NOMO-1 treated with DMSO at 0.1 percent for 48 hours (cell line): ENCODE measurements around the gene ASAP2.

Experiments used
- DNase-seq: peaks from one replicate; lab custom pipeline; 2025; ENCODE audit not compliant: unreplicated experiment; lab: John Stamatoyannopoulos, UW

ASAP2 gene

GRCh38 chr2:9341337-9341887 lies 134.8 kb downstream of the ASAP2 start:
- DNase-seq, result no peak

DNA sequence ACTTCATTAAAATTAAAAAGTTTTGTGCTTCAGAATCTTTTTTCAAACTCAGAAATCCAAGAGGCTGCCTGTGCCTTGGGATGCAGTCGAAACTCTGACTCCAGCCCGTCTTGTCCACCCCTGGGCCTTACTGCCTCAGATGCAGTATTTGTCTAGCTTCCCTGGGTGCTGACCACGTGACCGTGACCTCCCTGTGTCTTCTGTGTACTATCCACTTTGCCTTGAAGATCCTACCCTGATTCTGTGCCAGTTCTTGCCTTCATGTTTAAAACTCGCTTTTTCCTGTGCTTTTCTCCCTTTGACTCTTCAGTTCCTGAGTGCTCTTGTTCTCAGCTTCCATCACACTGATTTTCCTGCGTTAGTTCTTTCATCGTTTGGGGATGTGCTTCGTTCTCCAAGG lies 136.0 kb downstream of the ASAP2 start:
- DNase-seq, result no peak

- DNase-seq, result no peak
These were observed 136.9 kb downstream of the ASAP2 start for GRCh38 chr2:9343524-9343923.

DNA sequence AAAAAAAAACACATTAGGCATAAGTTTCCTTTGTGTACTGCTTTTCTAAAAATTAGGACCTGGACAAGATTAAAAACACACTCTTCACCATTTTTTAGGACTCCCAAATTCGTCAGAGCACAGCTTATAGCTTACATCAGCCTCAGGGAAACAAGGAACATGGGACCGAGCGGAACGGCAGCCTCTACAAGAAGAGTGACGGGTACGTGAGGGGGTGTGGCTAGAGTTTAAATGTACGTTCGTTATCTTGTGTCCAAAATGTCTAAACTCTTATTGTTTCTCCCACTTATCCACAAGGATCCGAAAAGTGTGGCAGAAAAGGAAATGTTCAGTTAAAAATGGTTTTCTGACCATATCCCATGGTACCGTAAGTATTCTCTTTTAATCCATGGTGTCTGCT lies 137.8 kb downstream of the ASAP2 start:
- no peak for DNase-seq

DNA sequence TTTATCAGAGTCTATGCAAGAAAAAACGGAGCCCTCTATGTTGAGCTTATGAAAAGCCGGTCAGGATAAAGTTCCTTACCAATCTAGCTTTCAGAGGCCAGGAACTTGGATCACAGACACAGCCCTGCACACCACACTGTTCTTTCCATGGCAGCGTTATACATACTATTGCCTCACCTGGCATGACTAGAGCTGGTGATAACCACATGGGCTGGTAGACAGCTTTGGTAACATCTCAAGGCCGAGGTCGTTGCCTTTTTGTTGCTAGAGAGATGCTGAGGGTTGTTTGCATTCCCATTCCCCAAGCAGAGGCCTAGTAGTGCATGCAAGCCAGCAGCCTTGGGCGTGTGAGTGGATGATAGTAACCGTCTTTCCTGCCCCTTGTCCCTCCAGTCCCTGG lies 138.7 kb downstream of the ASAP2 start:
- DNase-seq, result no peak

- DNase-seq, result no peak
These were observed 139.4 kb downstream of the ASAP2 start for GRCh38 chr2:9345997-9346396.

DNA sequence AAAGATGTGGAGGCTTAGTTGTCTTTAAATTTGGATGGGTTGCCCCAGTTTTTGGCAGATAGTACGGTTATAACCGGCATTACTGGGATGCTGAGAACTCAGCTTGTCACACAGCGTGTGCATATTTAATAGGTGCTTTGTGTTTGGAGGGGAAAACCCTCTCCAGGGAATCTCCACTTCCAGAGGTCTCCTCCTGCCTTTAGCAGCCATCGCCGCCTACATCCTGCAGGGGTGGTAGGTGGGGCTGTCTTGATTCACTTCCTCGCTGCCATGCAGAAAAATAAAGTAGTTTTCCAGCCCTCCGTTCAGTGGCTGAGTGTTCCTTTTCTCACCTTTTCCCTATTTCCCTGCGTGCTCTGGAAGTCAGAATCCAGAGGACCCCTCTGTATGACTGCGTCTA lies 140.3 kb downstream of the ASAP2 start:
- DNase-seq, result no peak

GRCh38 chr2:9347411-9347881 lies 140.8 kb downstream of the ASAP2 start:
- peak; percentile 4 for DNase-seq

- DNase-seq, result no peak
These were observed 147.7 kb downstream of the ASAP2 start for GRCh38 chr2:9354318-9354717.

DNA sequence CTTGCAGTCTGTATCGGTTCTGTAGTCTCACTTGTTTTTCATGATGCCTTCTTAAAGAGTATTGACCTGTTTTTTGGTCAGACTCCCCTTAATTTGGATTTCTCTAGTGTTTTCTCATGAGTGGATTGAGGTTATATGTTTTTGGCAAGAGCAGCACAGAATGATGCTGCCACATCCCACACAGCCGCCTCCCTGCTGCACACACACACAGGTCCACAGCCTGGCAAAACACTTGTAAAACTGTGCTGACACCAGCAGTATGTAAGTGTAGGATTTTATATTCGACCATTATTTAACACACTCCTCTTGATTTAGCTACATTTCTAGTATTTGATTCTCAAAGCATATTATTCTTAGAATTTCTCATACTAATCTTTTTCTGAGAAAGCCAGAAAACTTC lies 148.7 kb downstream of the ASAP2 start:
- no peak for DNase-seq

- no peak for DNase-seq
These were observed 149.1 kb downstream of the ASAP2 start for GRCh38 chr2:9355716-9356115.

GRCh38 chr2:9356261-9356660 lies 149.6 kb downstream of the ASAP2 start:
- DNase-seq, result no peak

DNA sequence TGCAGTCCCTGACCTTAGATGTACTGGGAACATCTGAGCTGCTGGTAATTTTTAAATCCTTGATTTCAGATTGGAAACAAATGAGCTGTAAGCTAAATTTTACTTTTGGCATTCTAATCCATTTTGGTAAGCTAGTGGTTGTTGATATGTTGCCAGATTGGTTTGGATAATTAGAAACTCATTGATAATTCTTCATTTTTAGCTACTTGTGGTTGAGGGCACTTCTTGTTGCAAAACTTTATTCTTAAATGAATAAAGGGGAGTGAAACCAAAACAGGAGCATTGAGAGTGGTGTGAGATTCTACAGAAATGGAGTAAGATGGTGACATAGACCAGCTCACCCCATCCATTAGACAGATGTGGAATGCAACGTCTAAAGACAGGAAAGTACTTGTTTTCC lies 152.2 kb downstream of the ASAP2 start:
- no peak for DNase-seq

GRCh38 chr2:9359463-9359862 lies 152.9 kb downstream of the ASAP2 start:
- DNase-seq, result no peak

- no peak for DNase-seq
These were observed 153.5 kb downstream of the ASAP2 start for GRCh38 chr2:9360110-9360509.

DNA sequence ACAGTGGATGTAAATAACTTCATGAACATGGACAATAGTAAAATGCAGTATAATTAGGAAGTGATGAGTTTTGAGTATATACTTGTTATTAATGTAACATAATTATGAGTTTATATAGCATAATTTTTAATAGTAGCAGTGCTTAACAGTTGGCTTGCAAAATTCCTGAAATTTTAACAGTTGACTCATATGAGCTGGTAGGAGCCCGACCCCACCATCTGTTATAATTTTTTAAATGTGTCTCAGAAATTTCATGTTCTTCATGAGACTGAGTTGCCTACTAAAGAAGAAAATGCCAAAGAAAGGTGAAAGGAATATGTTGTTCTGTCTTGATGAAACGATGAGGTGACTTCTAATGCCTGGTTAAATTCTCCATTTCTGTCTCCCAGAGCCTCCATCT lies 154.1 kb downstream of the ASAP2 start:
- DNase-seq, result no peak

DNA sequence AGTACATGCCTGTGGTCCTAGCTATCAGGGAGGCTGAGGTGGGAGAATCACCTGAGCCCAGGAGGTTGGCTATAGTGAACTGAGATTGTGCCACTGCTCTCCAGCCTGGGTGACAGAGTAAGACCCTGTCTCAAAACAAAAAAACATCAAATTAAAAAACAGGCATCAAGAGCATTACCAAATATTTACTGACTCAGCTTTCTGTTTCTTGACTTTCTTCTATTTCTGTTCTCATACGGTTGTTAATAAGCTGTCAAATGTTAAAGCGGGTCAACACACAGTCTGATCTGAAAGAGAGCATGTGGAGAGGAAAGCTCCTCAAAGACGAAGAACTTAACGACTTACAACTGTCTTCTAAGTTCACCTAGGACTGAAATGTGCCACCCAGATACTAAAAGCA lies 157.8 kb downstream of the ASAP2 start:
- no peak for DNase-seq

GRCh38 chr2:9364791-9365497 lies 158.3 kb downstream of the ASAP2 start:
- DNase-seq, result no peak

DNA sequence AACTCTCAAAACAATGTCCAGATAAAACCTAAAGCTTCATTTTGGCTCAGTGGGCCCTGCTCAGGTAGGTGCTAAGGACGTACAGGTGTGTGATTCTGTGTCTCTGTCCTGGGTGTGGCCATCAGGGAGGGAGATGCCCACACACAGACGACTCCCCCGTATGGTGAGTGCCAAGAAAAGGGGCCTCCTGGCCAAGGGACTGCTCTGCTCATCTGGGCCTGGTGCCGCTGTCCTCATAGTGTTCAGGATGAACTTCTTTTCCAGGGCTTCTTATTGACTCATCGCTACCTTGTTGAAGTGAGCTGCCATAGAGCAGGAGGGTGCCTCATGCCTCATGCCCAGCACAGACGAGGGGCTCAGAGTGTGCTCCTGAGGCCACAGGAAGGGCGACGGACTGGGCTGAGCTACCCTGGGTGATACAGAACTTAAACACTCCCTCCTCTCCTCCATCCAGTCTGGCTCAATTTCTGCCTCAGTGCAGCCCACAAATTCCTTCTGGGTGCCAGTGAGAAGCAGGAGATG lies 158.9 kb downstream of the ASAP2 start:
- no peak for DNase-seq

GRCh38 chr2:9366026-9366425 lies 159.4 kb downstream of the ASAP2 start:
- no peak for DNase-seq

GRCh38 chr2:9370746-9371145 lies 164.1 kb downstream of the ASAP2 start:
- no peak for DNase-seq

- DNase-seq, result no peak
These were observed 166.4 kb downstream of the ASAP2 start for GRCh38 chr2:9373047-9373446.

GRCh38 chr2:9373476-9373875 lies 166.9 kb downstream of the ASAP2 start:
- no peak for DNase-seq
